Gastrocnemius medialis (tissue), 4 donors: ENCODE results near the gene RYR1.

Experiments used
- POLR2A ChIP-seq, 2 donors: fragments of 450-650 bp; IDR thresholded peaks; one replicate each; pipeline ENCODE4 v1.6.1; 2017; ENCODE audit warnings: antibody characterized with exemption in 2 of 2, mild to moderate bottlenecking in 2 of 2, moderate library complexity in 2 of 2
- TF ChIP-seq, protein P1 (sequence below), 5 experiments: fragments of 450-650 bp in 3 of 5; fragments of 200-600 bp in 2 of 5; sonication (generic) in 2 of 5; IDR thresholded peaks in 4 of 5; conservative IDR thresholded peaks in 1 of 5; 1 replicate in 4 of 5; 2 replicates in 1 of 5; pipeline ENCODE4 v1.5.1; 2016 to 2019; ENCODE audit warnings: antibody characterized with exemption in 5 of 5, mild to moderate bottlenecking in 3 of 5, moderate library complexity in 3 of 5

DNA sequence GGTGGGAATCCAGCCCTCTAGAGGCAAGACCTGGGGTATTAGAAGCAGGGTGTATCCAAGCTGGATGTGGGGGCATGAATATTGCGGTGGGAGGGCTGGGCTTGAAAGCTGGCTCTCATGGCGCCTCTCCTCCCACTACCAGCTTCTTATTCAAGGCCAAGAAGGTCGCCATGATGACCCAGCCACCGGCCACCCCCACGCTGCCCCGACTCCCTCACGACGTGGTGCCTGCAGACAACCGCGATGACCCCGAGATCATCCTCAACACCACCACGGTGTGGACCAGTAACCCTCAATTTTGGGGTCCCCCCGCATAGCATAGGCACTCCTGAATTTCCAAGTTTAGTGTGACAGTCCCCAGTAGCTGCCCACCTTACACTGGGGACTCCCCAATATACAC is 41.7 kb downstream of the RYR1 start:
- TF ChIP-seq, protein P1, sequence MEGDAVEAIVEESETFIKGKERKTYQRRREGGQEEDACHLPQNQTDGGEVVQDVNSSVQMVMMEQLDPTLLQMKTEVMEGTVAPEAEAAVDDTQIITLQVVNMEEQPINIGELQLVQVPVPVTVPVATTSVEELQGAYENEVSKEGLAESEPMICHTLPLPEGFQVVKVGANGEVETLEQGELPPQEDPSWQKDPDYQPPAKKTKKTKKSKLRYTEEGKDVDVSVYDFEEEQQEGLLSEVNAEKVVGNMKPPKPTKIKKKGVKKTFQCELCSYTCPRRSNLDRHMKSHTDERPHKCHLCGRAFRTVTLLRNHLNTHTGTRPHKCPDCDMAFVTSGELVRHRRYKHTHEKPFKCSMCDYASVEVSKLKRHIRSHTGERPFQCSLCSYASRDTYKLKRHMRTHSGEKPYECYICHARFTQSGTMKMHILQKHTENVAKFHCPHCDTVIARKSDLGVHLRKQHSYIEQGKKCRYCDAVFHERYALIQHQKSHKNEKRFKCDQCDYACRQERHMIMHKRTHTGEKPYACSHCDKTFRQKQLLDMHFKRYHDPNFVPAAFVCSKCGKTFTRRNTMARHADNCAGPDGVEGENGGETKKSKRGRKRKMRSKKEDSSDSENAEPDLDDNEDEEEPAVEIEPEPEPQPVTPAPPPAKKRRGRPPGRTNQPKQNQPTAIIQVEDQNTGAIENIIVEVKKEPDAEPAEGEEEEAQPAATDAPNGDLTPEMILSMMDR (IDR thresholded peaks at IDR 0.05 in 4 of 5, conservative IDR thresholded peaks at IDR 0.05 in 1 of 5), result no peak
- TF ChIP-seq POLR2A (IDR thresholded peaks at IDR 0.05), result no peak
